Karpas-422 (cell line): ENCODE data around the gene EHD4. TPM values are rescaled to one million over a fixed set of nuclear protein-coding genes. Genes with fewer than 3 reads are reported as not detected.

Experiments used
- DNase-seq: peaks from one replicate; pipeline ENCODE4 v3.0.0-alpha.2; 2015
- H2AFZ ChIP-seq: fragments of 200-600 bp; sonication (generic); 2 replicates; pipeline ENCODE4 v1.6.1; 2014; ENCODE audit warnings: antibody characterized with exemption, low read length, mixed read lengths
- H3K27ac ChIP-seq: fragments of 200-600 bp; sonication (generic); 2 replicates; pipeline ENCODE4 v1.5.1; 2014; ENCODE audit warnings: mild to moderate bottlenecking, low read length, moderate library complexity
- H3K27me3 ChIP-seq: fragments of 200-600 bp; sonication (generic); 2 replicates; pipeline ENCODE4 v1.6.1; 2014; ENCODE audit warnings: low read length, mixed read lengths
- H3K36me3 ChIP-seq: fragments of 200-600 bp; sonication (generic); 2 replicates; pipeline ENCODE4 v1.6.1; 2014; ENCODE audit warnings: low read length, mixed read lengths; ENCODE audit not compliant: insufficient read depth
- H3K4me1 ChIP-seq: fragments of 200-600 bp; sonication (generic); 2 replicates; pipeline ENCODE4 v1.6.1; 2014; ENCODE audit warnings: mild to moderate bottlenecking, low read length, mixed read lengths
- H3K4me2 ChIP-seq: fragments of 200-600 bp; sonication (generic); 2 replicates; pipeline ENCODE4 v1.6.1; 2014; ENCODE audit warnings: low read length, low read depth, mild to moderate bottlenecking; ENCODE audit not compliant: poor library complexity, severe bottlenecking
- H3K4me3 ChIP-seq: fragments of 200-600 bp; sonication (generic); 2 replicates; pipeline ENCODE4 v1.5.1; 2014; ENCODE audit warnings: mild to moderate bottlenecking, antibody characterized with exemption, low read length, mixed read lengths
- H3K79me2 ChIP-seq: fragments of 200-600 bp; sonication (generic); 2 replicates; pipeline ENCODE4 v1.6.1; 2014; ENCODE audit warnings: mild to moderate bottlenecking, low read length, mixed read lengths
- H3K9ac ChIP-seq: fragments of 200-600 bp; sonication (generic); 2 replicates; pipeline ENCODE4 v1.6.0; 2014; ENCODE audit warnings: low read length
- H3K9me2 ChIP-seq: fragments of 200-600 bp; sonication (generic), shearing (Covaris generic); replicated peaks from 2 replicates; pipeline ENCODE4 v1.6.0; 2014; ENCODE audit warnings: mild to moderate bottlenecking, low read length, moderate library complexity; ENCODE audit not compliant: insufficient read depth
- H3K9me3 ChIP-seq: fragments of 300-700, 200-600 bp; sonication (generic); 2 replicates; pipeline ENCODE4 v1.6.1; 2014; ENCODE audit warnings: low read length, mixed read lengths
- H4K20me1 ChIP-seq: fragments of 200-600 bp; sonication (generic); 2 replicates; pipeline ENCODE4 v1.6.1; 2014; ENCODE audit warnings: mild to moderate bottlenecking, antibody characterized with exemption, low read length, low read depth; ENCODE audit not compliant: insufficient read depth
- total RNA-seq: library from RNA; depleted of rRNA; stranded (reverse); fragments of >200 nt; shearing (Covaris generic); gene quantifications from 2 replicates; pipeline ENCODE4 v1.2.3, GENCODE V29; 2014; ENCODE audit warnings: low replicate concordance

EHD4 gene
- total RNA-seq, 1 experiment from 2014 or later, result 19.9 TPM

- H3K9me2 ChIP-seq, result no peaks in the 10 kb centered on the region
- no peak overlapping the region for H3K27ac ChIP-seq
- H3K4me2 ChIP-seq, result no peak overlapping the region
- no peaks in the 10 kb centered on the region for H4K20me1 ChIP-seq
- no peaks in the 10 kb centered on the region for H3K27me3 ChIP-seq
- no peak overlapping the region for H2AFZ ChIP-seq
- H3K4me3 ChIP-seq, result no peak overlapping the region
- no peak for DNase-seq
- no peaks in the 10 kb centered on the region for H3K9me3 ChIP-seq
- H3K79me2 ChIP-seq, result no peaks in the 10 kb centered on the region
- H3K36me3 ChIP-seq, result no peaks in the 10 kb centered on the region
- no peak overlapping the region for H3K9ac ChIP-seq
- H3K4me1 ChIP-seq, result no peaks in the 10 kb centered on the region
Observed at GRCh38 chr15:41993472-41994170, 21.3 kb upstream of the EHD4 start.

- H3K36me3 ChIP-seq, result no peaks in the 10 kb centered on the region
- no peak overlapping the region for H3K4me2 ChIP-seq
- no peaks in the 10 kb centered on the region for H4K20me1 ChIP-seq
- DNase-seq, result no peak
- H3K27me3 ChIP-seq, result no peaks in the 10 kb centered on the region
- H3K27ac ChIP-seq, result no peak overlapping the region
- H3K9ac ChIP-seq, result no peak overlapping the region
- H3K4me3 ChIP-seq, result no peak overlapping the region
- H3K4me1 ChIP-seq, result no peaks in the 10 kb centered on the region
- H3K9me3 ChIP-seq, result no peaks in the 10 kb centered on the region
- H2AFZ ChIP-seq, result no peak overlapping the region
- H3K79me2 ChIP-seq, result no peaks in the 10 kb centered on the region
- H3K9me2 ChIP-seq, result no peaks in the 10 kb centered on the region
Observed at GRCh38 chr15:41992803-41993190, 20.4 kb upstream of the EHD4 start.

GRCh38 chr15:41992151-41992802 lies 19.9 kb upstream of the EHD4 start:
- no peaks in the 10 kb centered on the region for H3K4me1 ChIP-seq
- no peak overlapping the region for H3K4me2 ChIP-seq

GRCh38 chr15:41990691-41991090 lies 18.3 kb upstream of the EHD4 start:
- Histone ChIP-seq H2AFZ (no peak overlapping the region), H3K79me2 (no peaks in the 10 kb centered on the region), H3K4me2 (no peak overlapping the region)

More at GRCh38 chr15:41992151-41992802, 19.9 kb upstream of the EHD4 start:
- no peak overlapping the region for H2AFZ ChIP-seq
- no peaks in the 10 kb centered on the region for H3K36me3 ChIP-seq
- H3K9me3 ChIP-seq, result no peaks in the 10 kb centered on the region
- H3K9ac ChIP-seq, result no peak overlapping the region
- no peak for DNase-seq
- no peaks in the 10 kb centered on the region for H3K79me2 ChIP-seq
- H3K4me3 ChIP-seq, result no peak overlapping the region
- H3K9me2 ChIP-seq, result no peaks in the 10 kb centered on the region
- H4K20me1 ChIP-seq, result no peaks in the 10 kb centered on the region
- no peaks in the 10 kb centered on the region for H3K27me3 ChIP-seq
- no peak overlapping the region for H3K27ac ChIP-seq

GRCh38 chr15:41990243-41990605 lies 17.9 kb upstream of the EHD4 start:
- Histone ChIP-seq H3K27me3 (no peaks in the 10 kb centered on the region), H3K9ac (no peak overlapping the region), H2AFZ (no peak overlapping the region), H3K9me3 (no peaks in the 10 kb centered on the region), H3K4me2 (no peak overlapping the region), H3K4me3 (no peak overlapping the region), H3K79me2 (no peaks in the 10 kb centered on the region), H3K9me2 (no peaks in the 10 kb centered on the region), H3K36me3 (no peaks in the 10 kb centered on the region), H3K4me1 (no peaks in the 10 kb centered on the region), H4K20me1 (no peaks in the 10 kb centered on the region), H3K27ac (no peak overlapping the region)
- DNase-seq, result no peak

More at GRCh38 chr15:41990691-41991090, 18.3 kb upstream of the EHD4 start:
- Histone ChIP-seq H3K4me3 (no peak overlapping the region), H3K9me2 (no peaks in the 10 kb centered on the region), H3K36me3 (no peaks in the 10 kb centered on the region), H3K9me3 (no peaks in the 10 kb centered on the region), H3K4me1 (no peaks in the 10 kb centered on the region), H4K20me1 (no peaks in the 10 kb centered on the region), H3K9ac (no peak overlapping the region), H3K27me3 (no peaks in the 10 kb centered on the region), H3K27ac (no peak overlapping the region)
- DNase-seq, result no peak

GRCh38 chr15:41989573-41990242 lies 17.4 kb upstream of the EHD4 start:
- H2AFZ ChIP-seq, result no peak overlapping the region
- no peaks in the 10 kb centered on the region for H3K79me2 ChIP-seq
- no peaks in the 10 kb centered on the region for H4K20me1 ChIP-seq
- no peak overlapping the region for H3K4me2 ChIP-seq
- H3K9me3 ChIP-seq, result no peaks in the 10 kb centered on the region
- H3K27ac ChIP-seq, result no peak overlapping the region
- peak; percentile 90 for DNase-seq
- no peak overlapping the region for H3K4me3 ChIP-seq
- no peaks in the 10 kb centered on the region for H3K9me2 ChIP-seq
- H3K9ac ChIP-seq, result no peak overlapping the region
- no peaks in the 10 kb centered on the region for H3K4me1 ChIP-seq
- no peaks in the 10 kb centered on the region for H3K36me3 ChIP-seq
- no peaks in the 10 kb centered on the region for H3K27me3 ChIP-seq

- Histone ChIP-seq H3K9me3 (no peaks in the 10 kb centered on the region), H3K4me3 (no peak overlapping the region), H3K36me3 (no peaks in the 10 kb centered on the region), H3K9me2 (no peaks in the 10 kb centered on the region), H3K79me2 (no peaks in the 10 kb centered on the region), H4K20me1 (no peaks in the 10 kb centered on the region), H3K9ac (no peak overlapping the region), H2AFZ (no peak overlapping the region), H3K27me3 (no peaks in the 10 kb centered on the region), H3K27ac (no peak overlapping the region), H3K4me1 (no peaks in the 10 kb centered on the region), H3K4me2 (no peak overlapping the region)
- DNase-seq, result no peak
Observed at GRCh38 chr15:41988896-41989572, 16.7 kb upstream of the EHD4 start.

- no peaks in the 10 kb centered on the region for H3K27me3 ChIP-seq
Observed at GRCh38 chr15:41987925-41988275, 15.5 kb upstream of the EHD4 start.

More at GRCh38 chr15:41987925-41988275, 15.5 kb upstream of the EHD4 start:
- Histone ChIP-seq H3K9me2 (no peaks in the 10 kb centered on the region), H3K4me2 (no peak overlapping the region), H4K20me1 (no peaks in the 10 kb centered on the region), H3K36me3 (no peaks in the 10 kb centered on the region), H3K4me3 (no peak overlapping the region), H3K9ac (no peak overlapping the region), H3K27ac (no peak overlapping the region), H2AFZ (no peak overlapping the region), H3K9me3 (no peaks in the 10 kb centered on the region), H3K4me1 (no peaks in the 10 kb centered on the region), H3K79me2 (no peaks in the 10 kb centered on the region)
- DNase-seq, result no peak
